Liver (tissue), 3 donors: ENCODE results near the gene PNO1.

Experiments used
- CTCF ChIP-seq: fragments of 150-350 bp; IDR thresholded peaks from 2 replicates; pipeline ENCODE4 v1.5.1; 2017; ENCODE audit warnings: improper control_type of control experiment, low read depth, low read length; ENCODE audit not compliant: missing input control
- GABPA ChIP-seq, 2 donors: IDR thresholded peaks in 1 of 2; conservative IDR thresholded peaks in 1 of 2; 2 replicates each; pipeline ENCODE4 v1.6.1; 2016; ENCODE audit warnings: antibody characterized with exemption in 2 of 2, mild to moderate bottlenecking in 1 of 2, moderate library complexity in 1 of 2
- HNF4A ChIP-seq, 2 donors: conservative IDR thresholded peaks; 2 replicates each; pipeline ENCODE4 v1.6.1; 2016; ENCODE audit warnings: antibody characterized with exemption in 2 of 2, mild to moderate bottlenecking in 2 of 2
- JUND ChIP-seq, 2 donors: IDR thresholded peaks; 2 replicates each; pipeline ENCODE4 v1.6.1; 2016; ENCODE audit warnings: antibody characterized with exemption in 2 of 2
- MAX ChIP-seq: IDR thresholded peaks from 2 replicates; pipeline ENCODE4 v1.6.1; 2016; ENCODE audit warnings: antibody characterized with exemption
- NR2F2 ChIP-seq: IDR thresholded peaks from 2 replicates; pipeline ENCODE4 v1.6.1; 2016; ENCODE audit warnings: antibody characterized with exemption
- SP1 ChIP-seq: IDR thresholded peaks from 2 replicates; pipeline ENCODE4 v1.6.1; 2018; ENCODE audit warnings: antibody characterized with exemption, mild to moderate bottlenecking
- TAF1 ChIP-seq: conservative IDR thresholded peaks from 2 replicates; pipeline ENCODE4 v1.6.1; 2016; ENCODE audit warnings: antibody characterized with exemption, mild to moderate bottlenecking
- YY1 ChIP-seq: IDR thresholded peaks from 2 replicates; pipeline ENCODE4 v1.6.1; 2016; ENCODE audit warnings: antibody characterized with exemption, mild to moderate bottlenecking
- TF ChIP-seq, protein P1 (sequence below): IDR thresholded peaks from 2 replicates; pipeline ENCODE4 v1.6.1; 2016; ENCODE audit warnings: antibody characterized with exemption
- TF ChIP-seq, protein P2 (sequence below): IDR thresholded peaks from 2 replicates; pipeline ENCODE4 v1.6.1; 2016; ENCODE audit warnings: antibody characterized with exemption, mild to moderate bottlenecking
- donor health status: healthy.
- donor health status: healthy.

DNA sequence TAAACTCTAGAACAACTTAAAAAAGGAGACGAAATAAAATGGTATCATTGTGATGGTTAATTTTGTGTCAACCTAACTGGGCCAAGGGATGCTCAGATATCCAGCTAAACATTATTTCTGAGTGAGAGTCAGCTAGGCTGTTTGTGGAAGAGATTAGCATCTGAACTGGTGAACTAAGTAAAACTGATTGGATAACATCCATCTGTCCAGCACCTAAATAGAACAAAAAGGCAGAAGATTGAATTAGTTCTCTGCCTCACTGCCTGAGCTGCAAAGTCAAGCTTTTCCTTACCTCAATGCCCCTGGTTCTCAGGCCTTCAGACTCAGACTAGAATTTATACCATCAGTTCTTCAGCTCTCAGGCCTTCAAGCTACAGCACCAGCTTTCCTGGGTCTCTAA lies 64.6 kb downstream of the PNO1 start:
- TF ChIP-seq CTCF (no peak), SP1 (no peak), MAX (no peak), TAF1 (no peak), JUND (IDR thresholded peaks at IDR 0.05) (no peak), YY1 (no peak), GABPA (IDR thresholded peaks at IDR 0.05 in 1 of 2, conservative IDR thresholded peaks at IDR 0.05 in 1 of 2) (no peak), NR2F2 (no peak), HNF4A (conservative IDR thresholded peaks at IDR 0.05) (no peak)
- TF ChIP-seq, protein P1, sequence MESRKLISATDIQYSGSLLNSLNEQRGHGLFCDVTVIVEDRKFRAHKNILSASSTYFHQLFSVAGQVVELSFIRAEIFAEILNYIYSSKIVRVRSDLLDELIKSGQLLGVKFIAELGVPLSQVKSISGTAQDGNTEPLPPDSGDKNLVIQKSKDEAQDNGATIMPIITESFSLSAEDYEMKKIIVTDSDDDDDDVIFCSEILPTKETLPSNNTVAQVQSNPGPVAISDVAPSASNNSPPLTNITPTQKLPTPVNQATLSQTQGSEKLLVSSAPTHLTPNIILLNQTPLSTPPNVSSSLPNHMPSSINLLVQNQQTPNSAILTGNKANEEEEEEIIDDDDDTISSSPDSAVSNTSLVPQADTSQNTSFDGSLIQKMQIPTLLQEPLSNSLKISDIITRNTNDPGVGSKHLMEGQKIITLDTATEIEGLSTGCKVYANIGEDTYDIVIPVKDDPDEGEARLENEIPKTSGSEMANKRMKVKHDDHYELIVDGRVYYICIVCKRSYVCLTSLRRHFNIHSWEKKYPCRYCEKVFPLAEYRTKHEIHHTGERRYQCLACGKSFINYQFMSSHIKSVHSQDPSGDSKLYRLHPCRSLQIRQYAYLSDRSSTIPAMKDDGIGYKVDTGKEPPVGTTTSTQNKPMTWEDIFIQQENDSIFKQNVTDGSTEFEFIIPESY, result no peak
- TF ChIP-seq, protein P2, sequence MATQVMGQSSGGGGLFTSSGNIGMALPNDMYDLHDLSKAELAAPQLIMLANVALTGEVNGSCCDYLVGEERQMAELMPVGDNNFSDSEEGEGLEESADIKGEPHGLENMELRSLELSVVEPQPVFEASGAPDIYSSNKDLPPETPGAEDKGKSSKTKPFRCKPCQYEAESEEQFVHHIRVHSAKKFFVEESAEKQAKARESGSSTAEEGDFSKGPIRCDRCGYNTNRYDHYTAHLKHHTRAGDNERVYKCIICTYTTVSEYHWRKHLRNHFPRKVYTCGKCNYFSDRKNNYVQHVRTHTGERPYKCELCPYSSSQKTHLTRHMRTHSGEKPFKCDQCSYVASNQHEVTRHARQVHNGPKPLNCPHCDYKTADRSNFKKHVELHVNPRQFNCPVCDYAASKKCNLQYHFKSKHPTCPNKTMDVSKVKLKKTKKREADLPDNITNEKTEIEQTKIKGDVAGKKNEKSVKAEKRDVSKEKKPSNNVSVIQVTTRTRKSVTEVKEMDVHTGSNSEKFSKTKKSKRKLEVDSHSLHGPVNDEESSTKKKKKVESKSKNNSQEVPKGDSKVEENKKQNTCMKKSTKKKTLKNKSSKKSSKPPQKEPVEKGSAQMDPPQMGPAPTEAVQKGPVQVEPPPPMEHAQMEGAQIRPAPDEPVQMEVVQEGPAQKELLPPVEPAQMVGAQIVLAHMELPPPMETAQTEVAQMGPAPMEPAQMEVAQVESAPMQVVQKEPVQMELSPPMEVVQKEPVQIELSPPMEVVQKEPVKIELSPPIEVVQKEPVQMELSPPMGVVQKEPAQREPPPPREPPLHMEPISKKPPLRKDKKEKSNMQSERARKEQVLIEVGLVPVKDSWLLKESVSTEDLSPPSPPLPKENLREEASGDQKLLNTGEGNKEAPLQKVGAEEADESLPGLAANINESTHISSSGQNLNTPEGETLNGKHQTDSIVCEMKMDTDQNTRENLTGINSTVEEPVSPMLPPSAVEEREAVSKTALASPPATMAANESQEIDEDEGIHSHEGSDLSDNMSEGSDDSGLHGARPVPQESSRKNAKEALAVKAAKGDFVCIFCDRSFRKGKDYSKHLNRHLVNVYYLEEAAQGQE, result no peak
